Measurements from ENCODE around the gene WNT2B. TPM values are rescaled to one million over a fixed set of nuclear protein-coding genes. Genes with fewer than 3 reads are reported as not detected.

The WNT2B gene
- total RNA-seq, 2 donors from 2014 or later, result 0.51 to 0.57 TPM

GRCh38 chr1:112505878-112506277 is 2.9 kb upstream of the WNT2B start:
- Histone ChIP-seq H3K4me3 (ENCODE audit: low read length) (no peak overlapping the region), H3K36me3 (ENCODE audit: control insufficient read depth, insufficient read depth, low read length) (no peaks in the 10 kb centered on the region), H3K9me3 (ENCODE audit: control insufficient read depth, low read length) (no peaks in the 10 kb centered on the region), H3K27me3 (ENCODE audit: control insufficient read depth, insufficient read depth, low read length, poor library complexity, severe bottlenecking) (peaks cover 99% of the 10 kb centered on the region), H3K4me1 (ENCODE audit: control insufficient read depth, insufficient read depth, low read length) (no peaks in the 10 kb centered on the region), H3K27ac (ENCODE audit: low read depth, low read length) (no peak overlapping the region), H3K9ac (ENCODE audit: extremely low read depth, low read length, poor library complexity, severe bottlenecking) (no peak overlapping the region)
- no peak for TF ChIP-seq CTCF (conservative IDR thresholded peaks at IDR 0.05)
- H3K36me3 Mint-ChIP-seq (ENCODE audit: low read depth), result no peaks in the 10 kb centered on the region
- peaks cover 93% of the 10 kb centered on the region for H3K27me3 Mint-ChIP-seq (ENCODE audit: insufficient read depth)
- H3K4me1 Mint-ChIP-seq, result peaks cover 22% of the 10 kb centered on the region
- H3K4me3 Mint-ChIP-seq, result no peak overlapping the region
- DNase-seq, result no peak
- no peak overlapping the region for H3K27ac Mint-ChIP-seq
- 89 to 97% methylated on average over 3 of the region's 3 CpGs for WGBS, 2 experiments (ENCODE audit: insufficient coverage in 1 of 2, insufficient read length in 1 of 2)
- H3K9me3 Mint-ChIP-seq, result no peaks in the 10 kb centered on the region

- peaks cover 99% of the 10 kb centered on the region for H3K27me3 ChIP-seq (ENCODE audit: control insufficient read depth, insufficient read depth, low read length, poor library complexity, severe bottlenecking)
- no peaks in the 10 kb centered on the region for H3K4me1 ChIP-seq (ENCODE audit: control insufficient read depth, insufficient read depth, low read length)
- 93% methylated on average over 1 of the region's 2 CpGs; no CpG with 5 or more reads in 1 of the 2 experiments for WGBS, 2 experiments (ENCODE audit: insufficient coverage in 1 of 2, insufficient read length in 1 of 2)
- no peaks in the 10 kb centered on the region for H3K36me3 ChIP-seq (ENCODE audit: control insufficient read depth, insufficient read depth, low read length)
- no peak for DNase-seq
- H3K27ac ChIP-seq (ENCODE audit: low read depth, low read length), result no peak overlapping the region
- H3K27ac Mint-ChIP-seq, result no peak overlapping the region
- H3K4me3 Mint-ChIP-seq, result no peak overlapping the region
- TF ChIP-seq CTCF (conservative IDR thresholded peaks at IDR 0.05), result no peak
- peaks cover 22% of the 10 kb centered on the region for H3K4me1 Mint-ChIP-seq
- H3K9me3 ChIP-seq (ENCODE audit: control insufficient read depth, low read length), result no peaks in the 10 kb centered on the region
- H3K4me3 ChIP-seq (ENCODE audit: low read length), result no peak overlapping the region
- H3K9me3 Mint-ChIP-seq, result no peaks in the 10 kb centered on the region
- H3K27me3 Mint-ChIP-seq (ENCODE audit: insufficient read depth), result peaks cover 93% of the 10 kb centered on the region
- H3K9ac ChIP-seq (ENCODE audit: extremely low read depth, low read length, poor library complexity, severe bottlenecking), result no peak overlapping the region
- H3K36me3 Mint-ChIP-seq (ENCODE audit: low read depth), result no peaks in the 10 kb centered on the region
Measured at GRCh38 chr1:112506306-112506705, 2.5 kb upstream of the WNT2B start.

GRCh38 chr1:112506731-112507130 is 2.0 kb upstream of the WNT2B start:
- no peak overlapping the region for H3K4me3 Mint-ChIP-seq
- no peak for DNase-seq
- Histone ChIP-seq H3K9me3 (ENCODE audit: control insufficient read depth, low read length) (no peaks in the 10 kb centered on the region), H3K4me3 (ENCODE audit: low read length) (no peak overlapping the region), H3K4me1 (ENCODE audit: control insufficient read depth, insufficient read depth, low read length) (no peaks in the 10 kb centered on the region), H3K9ac (ENCODE audit: extremely low read depth, low read length, poor library complexity, severe bottlenecking) (no peak overlapping the region), H3K27me3 (ENCODE audit: control insufficient read depth, insufficient read depth, low read length, poor library complexity, severe bottlenecking) (peaks cover 99% of the 10 kb centered on the region), H3K27ac (ENCODE audit: low read depth, low read length) (no peak overlapping the region), H3K36me3 (ENCODE audit: control insufficient read depth, insufficient read depth, low read length) (no peaks in the 10 kb centered on the region)
- no peak overlapping the region for H3K27ac Mint-ChIP-seq
- peaks cover 21% of the 10 kb centered on the region for H3K4me1 Mint-ChIP-seq
- no peaks in the 10 kb centered on the region for H3K36me3 Mint-ChIP-seq (ENCODE audit: low read depth)
- peaks cover 93% of the 10 kb centered on the region for H3K27me3 Mint-ChIP-seq (ENCODE audit: insufficient read depth)
- no peaks in the 10 kb centered on the region for H3K9me3 Mint-ChIP-seq
- no peak for TF ChIP-seq CTCF (conservative IDR thresholded peaks at IDR 0.05)
- 91 to 94% methylated on average over 7 to 8 of the region's 8 CpGs for WGBS, 2 experiments (ENCODE audit: insufficient coverage in 1 of 2, insufficient read length in 1 of 2)
